GM12864 (cell line): ENCODE data around the gene NUP205.

Experiments
- DNase-seq: peaks from one replicate; pipeline ENCODE4 v3.0.0-alpha.2; 2011; ENCODE audit warnings: low read depth
- H3K4me3 ChIP-seq: 2 replicates; pipeline ENCODE4 v1.5.1; 2011; ENCODE audit warnings: mild to moderate bottlenecking, low read depth, low read length, control low read depth
- TF ChIP-seq, protein P1 (sequence below): IDR thresholded peaks from 2 replicates; pipeline ENCODE4 v1.5.1; 2011; ENCODE audit warnings: low read depth, mild to moderate bottlenecking, moderate library complexity, low read length, control low read depth, inconsistent platforms; ENCODE audit errors: missing control alignments

Gene NUP205

DNA sequence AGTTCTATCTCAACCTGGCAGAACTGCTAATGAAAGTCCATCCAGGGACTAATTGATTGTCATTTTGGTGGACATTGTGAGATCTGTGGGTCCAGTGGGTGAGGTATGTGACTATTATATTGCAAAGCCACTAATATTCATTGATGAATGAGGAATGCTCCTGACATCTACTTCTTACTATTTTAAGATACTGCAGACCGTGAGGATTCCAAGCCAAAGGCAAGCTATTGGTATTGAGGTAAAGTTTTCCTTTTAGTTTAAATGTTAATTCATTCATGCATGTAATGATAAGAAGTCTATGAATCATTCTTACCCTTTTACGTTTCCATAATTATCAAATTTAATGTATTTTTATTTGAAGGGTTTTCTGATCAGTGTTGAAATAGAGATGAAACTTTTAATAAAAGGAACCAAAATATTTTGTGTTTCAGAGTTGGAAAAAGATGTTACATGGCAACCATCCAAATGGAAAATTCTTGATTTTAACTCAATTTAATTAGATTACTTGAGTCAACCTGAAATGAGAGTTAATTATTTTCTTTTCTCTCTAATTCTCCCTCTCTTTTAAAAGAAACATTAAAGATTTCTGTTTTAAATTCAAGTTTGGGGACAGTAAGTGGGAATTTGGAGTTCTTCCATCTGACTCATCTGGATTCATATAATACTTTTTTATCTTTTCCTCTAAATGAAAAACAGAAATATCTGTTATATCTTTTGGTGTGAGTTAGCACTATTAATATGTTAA, 39.6 kb downstream of the NUP205 start:
- no peak for DNase-seq
- TF ChIP-seq, protein P1, sequence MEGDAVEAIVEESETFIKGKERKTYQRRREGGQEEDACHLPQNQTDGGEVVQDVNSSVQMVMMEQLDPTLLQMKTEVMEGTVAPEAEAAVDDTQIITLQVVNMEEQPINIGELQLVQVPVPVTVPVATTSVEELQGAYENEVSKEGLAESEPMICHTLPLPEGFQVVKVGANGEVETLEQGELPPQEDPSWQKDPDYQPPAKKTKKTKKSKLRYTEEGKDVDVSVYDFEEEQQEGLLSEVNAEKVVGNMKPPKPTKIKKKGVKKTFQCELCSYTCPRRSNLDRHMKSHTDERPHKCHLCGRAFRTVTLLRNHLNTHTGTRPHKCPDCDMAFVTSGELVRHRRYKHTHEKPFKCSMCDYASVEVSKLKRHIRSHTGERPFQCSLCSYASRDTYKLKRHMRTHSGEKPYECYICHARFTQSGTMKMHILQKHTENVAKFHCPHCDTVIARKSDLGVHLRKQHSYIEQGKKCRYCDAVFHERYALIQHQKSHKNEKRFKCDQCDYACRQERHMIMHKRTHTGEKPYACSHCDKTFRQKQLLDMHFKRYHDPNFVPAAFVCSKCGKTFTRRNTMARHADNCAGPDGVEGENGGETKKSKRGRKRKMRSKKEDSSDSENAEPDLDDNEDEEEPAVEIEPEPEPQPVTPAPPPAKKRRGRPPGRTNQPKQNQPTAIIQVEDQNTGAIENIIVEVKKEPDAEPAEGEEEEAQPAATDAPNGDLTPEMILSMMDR, result no peak

DNA sequence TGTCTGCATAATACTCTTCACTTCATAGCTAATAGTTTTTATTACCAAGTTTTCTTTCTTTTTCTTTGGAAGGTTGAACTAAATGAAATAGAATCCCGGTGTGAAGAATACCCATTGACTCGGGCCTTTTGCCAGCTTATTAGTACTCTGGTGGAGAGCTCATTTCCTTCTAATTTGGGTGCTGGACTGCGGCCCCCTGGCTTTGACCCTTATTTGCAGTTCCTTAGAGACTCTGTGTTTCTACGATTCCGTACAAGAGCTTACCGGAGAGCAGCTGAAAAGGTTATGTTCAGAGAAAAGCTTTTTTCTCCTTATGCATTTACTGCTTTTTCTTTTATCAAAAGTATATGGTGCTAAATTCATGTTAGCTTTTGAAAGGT, 40.2 kb downstream of the NUP205 start:
- H3K4me3 ChIP-seq, result no peak overlapping the region
- no peak for DNase-seq
- TF ChIP-seq, protein P1, result no peak

More for the DNA sequence above, 39.6 kb downstream of the NUP205 start:
- no peak overlapping the region for H3K4me3 ChIP-seq

DNA sequence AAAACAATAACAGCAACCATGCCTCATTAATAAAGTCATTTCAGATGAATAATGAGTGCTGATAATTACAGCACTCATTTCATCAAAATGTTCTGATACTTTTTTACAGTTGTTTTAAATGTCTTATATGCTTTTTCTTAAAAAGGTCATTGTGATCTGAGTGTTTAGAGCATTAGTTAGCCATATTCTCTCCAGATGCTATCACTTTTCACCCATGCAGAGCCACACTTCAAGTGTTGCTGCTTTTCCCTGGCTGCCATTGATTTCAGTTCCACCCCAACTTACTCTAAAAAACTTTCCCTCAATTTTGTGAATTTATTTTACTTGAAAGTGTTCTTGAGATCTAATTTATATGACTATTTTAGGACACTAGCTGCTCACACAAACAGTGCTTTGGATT, 41.8 kb downstream of the NUP205 start:
- TF ChIP-seq, protein P1, result no peak
- no peak for DNase-seq

DNA sequence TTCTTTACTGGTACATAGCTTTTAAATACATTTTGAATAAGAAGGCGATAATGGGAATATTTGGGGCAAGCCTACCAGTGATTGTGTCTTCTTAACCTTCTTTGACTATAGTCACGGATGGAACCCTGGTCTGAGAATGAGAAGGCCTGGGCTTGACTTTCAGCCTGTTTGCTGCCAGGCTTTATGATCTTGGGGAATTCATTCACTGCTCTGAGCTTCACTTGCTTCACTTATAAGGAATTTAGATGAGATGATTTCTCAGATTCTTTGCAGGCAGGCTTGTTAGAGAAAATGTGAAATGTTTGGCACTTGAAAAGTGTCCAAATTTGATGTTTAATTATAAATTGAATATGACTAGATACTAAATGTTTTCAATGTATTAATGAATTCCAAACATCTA, 42.5 kb downstream of the NUP205 start:
- no peak for DNase-seq
- TF ChIP-seq, protein P1, result no peak
- no peak overlapping the region for H3K4me3 ChIP-seq

More for the DNA sequence above, 41.8 kb downstream of the NUP205 start:
- H3K4me3 ChIP-seq, result no peak overlapping the region

DNA sequence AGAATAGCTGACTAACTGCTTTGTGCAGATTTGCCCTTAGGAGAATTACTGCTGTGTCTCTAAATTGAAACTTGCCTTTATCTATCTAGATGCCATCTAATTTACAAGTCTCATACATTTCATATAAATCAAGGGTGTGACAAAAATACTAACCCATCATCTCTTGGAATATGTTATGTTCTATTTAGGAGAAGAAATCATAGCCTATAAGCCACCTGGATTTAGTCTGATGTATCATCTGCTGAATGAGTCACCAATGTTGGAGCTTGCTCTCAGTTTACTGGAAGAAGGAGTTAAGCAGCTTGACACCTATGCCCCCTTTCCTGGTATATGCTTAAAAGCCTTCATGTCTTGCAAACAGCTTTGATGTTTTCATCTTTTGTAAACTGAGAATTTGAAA, 43.5 kb downstream of the NUP205 start:
- TF ChIP-seq, protein P1, result no peak
- H3K4me3 ChIP-seq, result no peak overlapping the region
- no peak for DNase-seq

DNA sequence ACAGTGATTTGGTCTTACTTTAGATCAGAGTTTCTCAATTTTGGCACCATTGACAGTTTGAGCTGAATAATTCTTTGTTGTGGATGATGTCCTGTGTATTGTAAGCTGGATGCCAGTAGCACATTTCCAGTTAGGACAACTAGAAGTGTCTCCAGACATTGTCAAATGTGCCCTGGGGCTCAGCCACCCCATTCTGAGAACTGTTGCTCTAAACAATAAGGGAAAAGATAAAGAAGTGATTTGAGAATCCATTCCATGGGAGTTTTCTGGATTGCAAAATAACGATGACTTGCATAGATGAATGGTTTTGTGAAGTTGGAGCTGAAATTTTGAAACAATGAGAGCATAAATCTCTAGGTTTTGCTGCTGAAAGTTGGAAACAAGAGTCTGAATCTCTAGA, 44.6 kb downstream of the NUP205 start:
- TF ChIP-seq, protein P1, result no peak
- DNase-seq, result no peak
- no peak overlapping the region for H3K4me3 ChIP-seq

DNA sequence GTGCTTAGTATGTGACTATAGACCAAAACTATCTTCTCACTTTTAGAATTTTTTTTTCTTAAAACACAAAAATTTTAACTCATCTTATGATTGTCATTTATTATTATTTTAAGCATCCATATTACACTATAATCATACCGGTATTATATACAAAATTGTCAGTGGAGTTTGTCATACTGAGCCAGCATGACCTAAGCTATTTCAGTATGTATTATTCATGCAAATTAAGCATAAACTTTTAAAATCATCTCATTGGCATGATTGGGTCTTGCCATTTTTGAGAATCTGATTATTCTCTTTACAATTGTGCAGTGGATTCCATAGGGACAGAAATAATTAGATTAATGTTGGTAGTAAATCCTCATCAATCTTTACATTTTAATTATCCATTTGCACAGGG, 58.4 kb downstream of the NUP205 start:
- no peak for DNase-seq
- TF ChIP-seq, protein P1, result no peak
- no peak overlapping the region for H3K4me3 ChIP-seq
